ENCODE measurements around the gene PIGK. TPM values are rescaled to one million over a fixed set of nuclear protein-coding genes. Genes with fewer than 3 reads are reported as not detected.

PIGK gene
- total and polyA plus RNA-seq, 12 donors = 5.0 to 40.7 (median 30.1) TPM

DNA sequence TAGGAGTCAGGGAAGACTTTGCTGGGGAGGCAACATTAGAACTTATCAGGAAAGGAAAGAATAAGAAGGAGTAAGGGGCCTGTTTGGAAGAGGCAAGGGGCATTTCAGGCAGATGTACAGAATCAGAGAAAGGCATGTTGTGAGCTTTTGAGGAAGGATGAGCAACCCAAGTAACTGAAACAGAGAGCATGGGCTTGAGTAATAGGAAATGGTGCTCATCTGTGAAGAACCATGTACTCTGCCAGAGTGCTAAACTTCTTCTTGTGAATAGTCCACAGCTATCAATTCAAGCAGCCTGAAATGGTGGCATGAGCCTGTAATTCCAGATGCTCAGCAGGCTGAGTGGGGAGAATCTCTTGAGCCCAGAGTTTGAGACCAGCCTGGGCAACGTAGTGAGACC lies 19.2 kb upstream of the PIGK start:
- ATAC-seq = no peak
- intact Hi-C loops (cut with DNase I) = no loop called here
- H3K36me3 ChIP-seq = no peaks in the 10 kb centered on the region
- H3K4me3 ChIP-seq = no peak overlapping the region
- H3K27ac ChIP-seq = no peak overlapping the region
- DNase-seq = no peak
- no peak for TF ChIP-seq CTCF (IDR thresholded peaks at IDR 0.05)
- no peaks in the 10 kb centered on the region for H3K4me1 ChIP-seq
- peaks cover 0 to 3% (median 0%) of the 10 kb centered on the region in 7 donors for H3K27me3 ChIP-seq
- peaks cover 0 to 5% (median 0%) of the 10 kb centered on the region in 11 donors for H3K9me3 ChIP-seq
- 78 to 82% methylated on average over 1 of the region's 1 CpG for WGBS, 2 donors

GRCh38 chr1:77234943-77235342 lies 15.7 kb upstream of the PIGK start:
- ATAC-seq (no peak), DNase-seq (no peak)
- Histone ChIP-seq H3K27ac (no peak overlapping the region), H3K9me3 (peaks cover 0 to 14% (median 0%) of the 10 kb centered on the region in 11 donors), H3K27me3 (no peaks in the 10 kb centered on the region), H3K4me3 (no peak overlapping the region), H3K4me1 (no peaks in the 10 kb centered on the region), H3K36me3 (no peaks in the 10 kb centered on the region)
- TF ChIP-seq CTCF (IDR thresholded peaks at IDR 0.05) = no peak
- WGBS, 2 donors = 47% methylated on average over 1 of the region's 1 CpG
- intact Hi-C loops (cut with DNase I) = no loop called here

GRCh38 chr1:77234096-77234495 lies 14.9 kb upstream of the PIGK start:
- H3K4me1 ChIP-seq = no peaks in the 10 kb centered on the region
- H3K36me3 ChIP-seq = no peaks in the 10 kb centered on the region
- intact Hi-C loops (cut with DNase I) = no loop called here
- H3K27me3 ChIP-seq = no peaks in the 10 kb centered on the region
- H3K4me3 ChIP-seq = no peak overlapping the region
- H3K27ac ChIP-seq = no peak overlapping the region
- WGBS, 2 donors = 93 to 95% methylated on average over 1 of the region's 1 CpG
- DNase-seq (no peak), ATAC-seq (no peak)
- H3K9me3 ChIP-seq = peaks cover 0 to 14% (median 0%) of the 10 kb centered on the region in 11 donors
- TF ChIP-seq CTCF (IDR thresholded peaks at IDR 0.05) = no peak

- Histone ChIP-seq H3K4me3 (no peak overlapping the region), H3K36me3 (no peaks in the 10 kb centered on the region), H3K4me1 (no peaks in the 10 kb centered on the region), H3K27me3 (no peaks in the 10 kb centered on the region), H3K27ac (no peak overlapping the region), H3K9me3 (peaks cover 0 to 14% (median 0%) of the 10 kb centered on the region in 11 donors)
- no peak for TF ChIP-seq CTCF (IDR thresholded peaks at IDR 0.05)
- no peak for DNase-seq
- ATAC-seq = no peak
- 92 to 97% methylated on average over 1 of the region's 1 CpG for WGBS, 2 donors
- intact Hi-C loops (cut with DNase I) = no loop called here
Measured at GRCh38 chr1:77232829-77233228, 13.6 kb upstream of the PIGK start.

Data from heart right ventricle (tissue), 16 donors.